ENCODE measurements around the gene LRIF1. TPM values are rescaled to one million over a fixed set of nuclear protein-coding genes. Genes with fewer than 3 reads are reported as not detected.

LRIF1 gene
- total and polyA plus RNA-seq, 2 of the 8 experiments (the other 6 are each of a cell fraction or from before 2014, with no cell fraction given) = 5.2 to 19.3 TPM

DNA sequence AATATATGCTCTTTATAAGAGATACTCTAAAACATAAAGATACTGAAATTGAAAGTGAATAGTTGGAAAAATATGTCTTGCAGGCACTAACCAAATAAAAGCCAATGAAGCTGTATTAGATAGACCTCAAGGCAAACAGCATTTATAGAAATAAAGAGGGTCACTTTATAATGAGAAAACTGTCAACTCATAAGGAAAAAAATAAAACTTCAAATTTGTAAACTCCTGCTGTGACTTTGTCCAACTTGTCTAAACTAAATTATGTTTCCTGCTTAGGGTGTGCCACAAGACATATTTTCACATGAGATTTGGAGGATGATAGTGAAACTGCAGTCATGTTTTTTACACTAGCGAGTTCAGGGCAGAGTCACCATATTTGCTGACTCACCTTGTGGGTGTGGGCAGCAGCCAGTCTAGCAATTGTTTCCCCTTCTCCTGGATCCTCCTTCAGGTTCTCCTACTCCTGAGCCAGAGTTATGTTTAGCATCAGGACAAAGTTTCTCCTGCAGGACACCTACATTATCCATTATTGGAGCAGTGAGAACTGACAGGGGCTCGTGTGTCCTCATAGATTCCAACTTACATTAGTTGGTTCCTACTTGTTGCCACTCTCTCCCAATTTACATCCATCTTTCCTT is 46.9 kb downstream of the LRIF1 start:
- no peak overlapping the region for H2AK5ac ChIP-seq (ENCODE audit: low read depth, low read length)
- H3K4me3 ChIP-seq (ENCODE audit: extremely low read depth in 1 of 4, insufficient read depth in 2 of 4, low read depth in 3 of 4, low read length in 4 of 4) = no peak overlapping the region
- TF ChIP-seq BACH1 (IDR thresholded peaks at IDR 0.05; ENCODE audit: low read length) (peak; percentile 89), EZH2 (IDR thresholded peaks at IDR 0.05; ENCODE audit: low read depth, low read length, severe bottlenecking) (no peak), CHD1 (IDR thresholded peaks at IDR 0.05; ENCODE audit: low read depth, low read length) (no peak), SP1 (IDR thresholded peaks at IDR 0.05; ENCODE audit: low read depth, low read length) (no peak), MAFK (IDR thresholded peaks at IDR 0.05; ENCODE audit: low read depth, low read length) (peak; percentile 56; the same call in 1 of the 2 replicates)
- H2BK5ac ChIP-seq (ENCODE audit: low read depth, low read length) = no peak overlapping the region; the same call in 1 of the 2 replicates
- 51% methylated on average over 2 of the region's 2 CpGs; no CpG with 5 or more reads in 1 of the 2 experiments for WGBS, 2 experiments (ENCODE audit: extremely low coverage in 1 of 2, insufficient coverage in 1 of 2, insufficient read length in 1 of 2, insufficient replicate concordance in 2 of 2, low coverage in 1 of 2, low lambda C conversion rate in 2 of 2, missing lambda C conversion rate in 1 of 2)
- ChIA-PET POLR2A (ENCODE audit: partially characterized antibody) (no interaction called here), CTCF (ENCODE audit: partially characterized antibody) (no interaction called here)
- no peaks in the 10 kb centered on the region for H3K23me2 ChIP-seq (ENCODE audit: low read depth, low read length)
- peak overlapping the region; percentile 94 for H2AFZ ChIP-seq (ENCODE audit: low read length)
- H2BK120ac ChIP-seq (replicated peaks; ENCODE audit: low read depth, low read length) = no peak overlapping the region
- peaks cover 0 to 4% of the 10 kb centered on the region in 2 experiments; a peak in 1 of 4 replicates for H3K9me3 ChIP-seq (ENCODE audit: insufficient read depth in 2 of 2, low read depth in 1 of 2, low read length in 1 of 2)
- no peak overlapping the region for H3K9ac ChIP-seq (replicated peaks in 1 of 4; ENCODE audit: extremely low read depth in 1 of 4, low read depth in 3 of 4, low read length in 3 of 4)
- H3K36me3 ChIP-seq (ENCODE audit: control insufficient read depth in 2 of 4, insufficient read depth in 4 of 4, low read length in 3 of 4) = no peaks in the 10 kb centered on the region
- 0 out of 2 replicates have a peak overlapping the region, but pooled peaks have one; percentile 15 for H2BK20ac ChIP-seq (ENCODE audit: low read length)
- H3K4me1 ChIP-seq (replicated peaks in 1 of 4; ENCODE audit: control insufficient read depth in 3 of 4, insufficient read depth in 4 of 4, low read length in 3 of 4) = no peaks in the 10 kb centered on the region; a peak in 1 of 7 replicates
- no peaks in the 10 kb centered on the region for H3K27me3 ChIP-seq (replicated peaks in 1 of 4; ENCODE audit: control insufficient read depth in 3 of 4, extremely low read depth in 1 of 4, insufficient read depth in 3 of 4, low read length in 3 of 4)
- H2BK15ac ChIP-seq (ENCODE audit: low read length) = no peak overlapping the region
- no peaks in the 10 kb centered on the region for H3K79me2 ChIP-seq (ENCODE audit: control insufficient read depth in 1 of 2, insufficient read depth in 2 of 2, low read length in 2 of 2)
- no peak overlapping the region for H4K8ac ChIP-seq (ENCODE audit: extremely low read depth, insufficient read depth, low read length)
- no peak overlapping the region for H3K27ac ChIP-seq (ENCODE audit: low read depth, low read length)
- H2BK12ac ChIP-seq (ENCODE audit: low read depth, low read length) = peak overlapping the region; percentile 63; the same call in 1 of the 2 replicates
- DNase-seq (ENCODE audit: low read depth in 1 of 2, low spot score in 2 of 2) (no peak), FAIRE-seq (no peak)
- no peak overlapping the region; the same call in 1 of the 2 replicates for H3K18ac ChIP-seq (ENCODE audit: extremely low read depth, low read length)
- no peak overlapping the region for H3K23ac ChIP-seq (ENCODE audit: insufficient read length)
- H4K5ac ChIP-seq (ENCODE audit: insufficient read length, low read depth, low read length) = no peak overlapping the region
- no peak overlapping the region for H3K4me2 ChIP-seq (ENCODE audit: insufficient read depth in 1 of 2, low read depth in 2 of 2, low read length in 2 of 2)
- no peak overlapping the region for H3K14ac ChIP-seq (ENCODE audit: insufficient read length)
- H3K4ac ChIP-seq (replicated peaks; ENCODE audit: insufficient read length, low read depth, low read length) = no peak overlapping the region
- no peaks in the 10 kb centered on the region for H4K20me1 ChIP-seq (replicated peaks in 1 of 2; ENCODE audit: control insufficient read depth in 1 of 2, insufficient read depth in 2 of 2, low read length in 2 of 2)
- no peak overlapping the region for H4K91ac ChIP-seq (replicated peaks; ENCODE audit: insufficient read length, low read length)
- H3K79me1 ChIP-seq (ENCODE audit: low read depth, low read length) = no peaks in the 10 kb centered on the region
- no peak overlapping the region for H3K56ac ChIP-seq (replicated peaks; ENCODE audit: insufficient read length, low read depth, low read length)
